GM18951 (cell line): ENCODE data around the gene ZNF813.
"Not testable (repeated sequence)": the region's sequence is repeated elsewhere in the genome, so short reads cannot be mapped to it uniquely, and the experiment has no call there.

ENCODE experiments used
- POLR2A ChIP-seq: IDR thresholded peaks from 4 replicates; pipeline ENCODE4 v1.6.1; 2011; ENCODE audit warnings: mild to moderate bottlenecking; ENCODE audit not compliant: insufficient read length, insufficient read depth; ENCODE audit errors: extremely low read depth
- in situ Hi-C: fragments of 300-500 bp; cut with MboI; formaldehyde crosslinking; loops from one replicate; pipeline ENCODE4 v1.12.0; 2022; ENCODE audit warnings: low sequenced_read_pairs, mixed read lengths, inconsistent platforms; ENCODE audit not compliant: unreplicated experiment

ZNF813 gene

GRCh38 chr19:53467485-53468262, at the start of gene ZNF813:
Gene ZNF813 (plus strand): TSS chr19:53467733. CDS start chr19:53483823, 16,090 bp downstream.
- peak; percentile 75 for TF ChIP-seq POLR2A
- in situ Hi-C loops, result no loop called here

- in situ Hi-C loops, result not testable (repeated sequence)
Measured at GRCh38 chr19:53420520-53421315, 46.8 kb upstream of the ZNF813 start.

- in situ Hi-C loops, result no loop called here
- TF ChIP-seq POLR2A, result no peak
Measured at GRCh38 chr19:53422551-53422950, 45.0 kb upstream of the ZNF813 start.

- in situ Hi-C loops, result not testable (repeated sequence)
Measured at GRCh38 chr19:53423074-53423473, 44.5 kb upstream of the ZNF813 start.

- in situ Hi-C loops, result not testable (repeated sequence)
Measured at GRCh38 chr19:53423680-53424079, 43.9 kb upstream of the ZNF813 start.

GRCh38 chr19:53424968-53425597, 42.5 kb upstream of the ZNF813 start:
- TF ChIP-seq POLR2A, result no peak
- in situ Hi-C loops, result no loop called here

GRCh38 chr19:53431399-53432087, 36.0 kb upstream of the ZNF813 start, which contains the start of gene ZNF761:
Gene ZNF761 (plus strand): TSS chr19:53431984. CDS start chr19:53447269, 15,285 bp downstream.
- in situ Hi-C loops, result no loop called here
- TF ChIP-seq POLR2A, result peak; percentile 88

- in situ Hi-C loops, result no loop called here
- no peak for TF ChIP-seq POLR2A
Measured at GRCh38 chr19:53432088-53432661, 35.4 kb upstream of the ZNF813 start.

- in situ Hi-C loops, result not testable (repeated sequence)
Measured at GRCh38 chr19:53443809-53444208, 23.7 kb upstream of the ZNF813 start.

GRCh38 chr19:53447196-53447595, 20.3 kb upstream of the ZNF813 start:
- in situ Hi-C loops, result not testable (repeated sequence)

- no peak for TF ChIP-seq POLR2A
- in situ Hi-C loops, result no loop called here
Measured at GRCh38 chr19:53455828-53456227, 11.7 kb upstream of the ZNF813 start.

- in situ Hi-C loops, result not testable (repeated sequence)
Measured at GRCh38 chr19:53460131-53460721, 7.3 kb upstream of the ZNF813 start.

- TF ChIP-seq POLR2A, result no peak
- in situ Hi-C loops, result no loop called here
Measured at GRCh38 chr19:53461866-53462265, 5.7 kb upstream of the ZNF813 start.
